Esophagus squamous epithelium (tissue), 5 donors: ENCODE data around the gene SLAIN2. TPM values are rescaled to one million over a fixed set of nuclear protein-coding genes. Genes with fewer than 3 reads are reported as not detected.

Experiments
- DNase-seq: peaks from one replicate; lab custom pipeline; 2025; lab: John Stamatoyannopoulos, UW
- H3K27ac ChIP-seq, 4 donors: fragments of 200-600 bp; sonication (generic); one replicate each; pipeline ENCODE4 v1.5.1; 2016 to 2019; ENCODE audit warnings: mild to moderate bottlenecking in 1 of 4
- H3K27me3 ChIP-seq, 4 donors: fragments of 200-600 bp; sonication (generic); 1 replicate in 3 of 4; 2 replicates in 1 of 4; pipeline versions ENCODE4 v1.5.1 to v1.6.0; 2017 to 2021; ENCODE audit warnings: antibody characterized with exemption in 1 of 4
- H3K36me3 ChIP-seq, 3 donors: fragments of 200-600 bp; sonication (generic); one replicate each; pipeline ENCODE4 v1.5.1; 2016 to 2019
- H3K4me1 ChIP-seq, 3 donors: fragments of 200-600 bp; sonication (generic); one replicate each; pipeline ENCODE4 v1.5.1; 2017 to 2019
- H3K4me3 ChIP-seq, 4 donors: fragments of 200-600 bp; sonication (generic); 1 replicate in 3 of 4; 2 replicates in 1 of 4; pipeline ENCODE4 v1.5.1; 2016 to 2019; ENCODE audit warnings: mild to moderate bottlenecking in 2 of 4, moderate library complexity in 1 of 4
- H3K9me3 ChIP-seq, 3 donors: fragments of 200-600 bp; sonication (generic); one replicate each; pipeline ENCODE4 v1.5.1; 2016 to 2019
- CTCF ChIP-seq, 6 experiments: fragments of 450-650 bp in 4 of 6; fragments of 200-600 bp in 2 of 6; sonication (generic) in 2 of 6; IDR thresholded peaks; one replicate each; pipeline ENCODE4 v1.5.1; 2016 to 2019; ENCODE audit warnings: antibody characterized with exemption in 6 of 6, mild to moderate bottlenecking in 4 of 6, moderate library complexity in 4 of 6
- POLR2A ChIP-seq, 4 donors: fragments of 450-650 bp; IDR thresholded peaks; one replicate each; pipeline ENCODE4 v1.6.1; 2017; ENCODE audit warnings: antibody characterized with exemption in 4 of 4, mild to moderate bottlenecking in 4 of 4, moderate library complexity in 3 of 4
- WGBS, 2 donors: methylation state at CpG; one replicate each; pipeline ENCODE4 v1.1.5; 2018; 5-methylcytosine and 5-hydroxymethylcytosine counted together
- intact Hi-C: fragments of 100-400 bp; cut with DNase I; formaldehyde crosslinking; loops from one replicate; pipeline ENCODE4 v1.15.0; 2022
- total RNA-seq, 4 donors: library from RNA; depleted of rRNA; stranded (reverse); fragments of >200 nt; gene quantifications; one replicate each; pipeline ENCODE4 v1.1.0, GENCODE V29; 2016
- donor health status: DM: yes; HTN: yes; CAD: no.

The SLAIN2 gene
- total RNA-seq, 4 donors from 2014 or later = 30.1 to 88.9 (median 75.4) TPM

GRCh38 chr4:48367016-48367415 lies 25.7 kb downstream of the SLAIN2 start:
- TF ChIP-seq POLR2A (IDR thresholded peaks at IDR 0.05) = no peak
- no peak for TF ChIP-seq CTCF (IDR thresholded peaks at IDR 0.05)
- Histone ChIP-seq H3K36me3 (no peaks in the 10 kb centered on the region), H3K27ac (peak overlapping the region in 2 of 4 donors; percentile 21 to 35), H3K9me3 (no peaks in the 10 kb centered on the region), H3K4me1 (peaks cover 0 to 40% (median 7%) of the 10 kb centered on the region in 3 donors), H3K27me3 (no peaks in the 10 kb centered on the region), H3K4me3 (no peak overlapping the region)
- intact Hi-C loops = no loop called here
- no peak for DNase-seq
- WGBS, 2 donors = 62 to 81% methylated on average over 2 of the region's 2 CpGs

- DNase-seq = no peak
- H3K9me3 ChIP-seq = no peaks in the 10 kb centered on the region
- H3K27me3 ChIP-seq = no peaks in the 10 kb centered on the region
- no peaks in the 10 kb centered on the region for H3K36me3 ChIP-seq
- intact Hi-C loops = no loop called here
- TF ChIP-seq CTCF (IDR thresholded peaks at IDR 0.05) (no peak), POLR2A (IDR thresholded peaks at IDR 0.05) (no peak)
- no peak overlapping the region for H3K4me3 ChIP-seq
- peaks cover 0 to 45% (median 7%) of the 10 kb centered on the region in 3 donors for H3K4me1 ChIP-seq
- H3K27ac ChIP-seq = no peak overlapping the region
These were observed 27.1 kb downstream of the SLAIN2 start for GRCh38 chr4:48368389-48368788.

GRCh38 chr4:48369248-48369647 lies 27.9 kb downstream of the SLAIN2 start:
- Histone ChIP-seq H3K4me1 (peaks cover 0 to 49% (median 7%) of the 10 kb centered on the region in 3 donors), H3K27me3 (no peaks in the 10 kb centered on the region), H3K4me3 (no peak overlapping the region), H3K27ac (no peak overlapping the region), H3K36me3 (no peaks in the 10 kb centered on the region), H3K9me3 (no peaks in the 10 kb centered on the region)
- DNase-seq = no peak
- intact Hi-C loops = no loop called here
- WGBS, 2 donors = 10 to 26% methylated on average over 2 of the region's 2 CpGs
- TF ChIP-seq CTCF (IDR thresholded peaks at IDR 0.05) (no peak), POLR2A (IDR thresholded peaks at IDR 0.05) (no peak)

GRCh38 chr4:48369771-48370170 lies 28.4 kb downstream of the SLAIN2 start:
- Histone ChIP-seq H3K4me3 (no peak overlapping the region), H3K4me1 (peaks cover 0 to 54% (median 10%) of the 10 kb centered on the region in 3 donors), H3K27ac (no peak overlapping the region), H3K9me3 (no peaks in the 10 kb centered on the region), H3K36me3 (no peaks in the 10 kb centered on the region), H3K27me3 (no peaks in the 10 kb centered on the region)
- 78 to 84% methylated on average over 2 of the region's 2 CpGs for WGBS, 2 donors
- intact Hi-C loops = no loop called here
- TF ChIP-seq CTCF (IDR thresholded peaks at IDR 0.05) (no peak), POLR2A (IDR thresholded peaks at IDR 0.05) (no peak)
- no peak for DNase-seq

GRCh38 chr4:48370260-48371134 lies 29.2 kb downstream of the SLAIN2 start:
- H3K27ac ChIP-seq = no peak overlapping the region
- H3K9me3 ChIP-seq = no peaks in the 10 kb centered on the region
- H3K36me3 ChIP-seq = no peaks in the 10 kb centered on the region
- no peak for DNase-seq
- TF ChIP-seq POLR2A (IDR thresholded peaks at IDR 0.05) (no peak), CTCF (IDR thresholded peaks at IDR 0.05) (no peak)
- H3K4me3 ChIP-seq = no peak overlapping the region
- WGBS, 2 donors = 78 to 81% methylated on average over 1 of the region's 1 CpG
- peaks cover 7 to 62% (median 14%) of the 10 kb centered on the region in 3 donors for H3K4me1 ChIP-seq
- intact Hi-C loops = no loop called here
- H3K27me3 ChIP-seq = no peaks in the 10 kb centered on the region
